HL-60 (cell line): ENCODE results near the gene RALA.
"Not testable (repeated sequence)": the region's sequence is repeated elsewhere in the genome, so short reads cannot be mapped to it uniquely, and the experiment has no call there.

ENCODE experiments used
- GABPA ChIP-seq: IDR thresholded peaks from 2 replicates; pipeline ENCODE4 v1.6.1; 2012; ENCODE audit warnings: low read depth
- POLR2AphosphoS5 ChIP-seq: IDR thresholded peaks from 2 replicates; pipeline ENCODE4 v1.6.1; 2012; ENCODE audit warnings: low read depth
- TF ChIP-seq, protein P1 (sequence below): IDR thresholded peaks from one replicate; pipeline ENCODE4 v1.5.1; 2011; ENCODE audit warnings: low read length, control low read depth, inconsistent platforms; ENCODE audit not compliant: insufficient read depth
- TF ChIP-seq, protein P2 (sequence below): IDR thresholded peaks from 2 replicates; pipeline ENCODE4 v1.6.1; 2012; ENCODE audit warnings: low read depth; ENCODE audit not compliant: insufficient replicate concordance

DNA sequence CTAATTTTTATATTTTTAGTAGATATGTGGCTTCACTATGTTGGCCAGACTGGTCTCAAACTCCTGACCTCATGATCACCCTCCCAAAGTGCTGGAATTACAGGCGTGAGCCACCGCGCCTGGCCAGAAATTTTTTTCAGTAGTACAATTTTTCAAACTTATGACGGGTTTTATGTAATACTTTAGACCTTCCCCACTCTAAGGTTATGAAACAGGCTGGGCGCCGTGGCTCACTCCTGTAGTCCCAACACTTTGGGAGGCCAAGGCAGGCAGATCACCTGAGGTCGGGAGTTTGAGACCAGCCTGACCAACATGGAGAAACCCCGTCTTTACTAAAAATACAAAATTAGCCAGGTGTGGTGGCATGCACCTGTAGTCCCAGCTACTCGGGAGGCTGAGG is 56.5 kb downstream of the RALA start:
- TF ChIP-seq, protein P1, sequence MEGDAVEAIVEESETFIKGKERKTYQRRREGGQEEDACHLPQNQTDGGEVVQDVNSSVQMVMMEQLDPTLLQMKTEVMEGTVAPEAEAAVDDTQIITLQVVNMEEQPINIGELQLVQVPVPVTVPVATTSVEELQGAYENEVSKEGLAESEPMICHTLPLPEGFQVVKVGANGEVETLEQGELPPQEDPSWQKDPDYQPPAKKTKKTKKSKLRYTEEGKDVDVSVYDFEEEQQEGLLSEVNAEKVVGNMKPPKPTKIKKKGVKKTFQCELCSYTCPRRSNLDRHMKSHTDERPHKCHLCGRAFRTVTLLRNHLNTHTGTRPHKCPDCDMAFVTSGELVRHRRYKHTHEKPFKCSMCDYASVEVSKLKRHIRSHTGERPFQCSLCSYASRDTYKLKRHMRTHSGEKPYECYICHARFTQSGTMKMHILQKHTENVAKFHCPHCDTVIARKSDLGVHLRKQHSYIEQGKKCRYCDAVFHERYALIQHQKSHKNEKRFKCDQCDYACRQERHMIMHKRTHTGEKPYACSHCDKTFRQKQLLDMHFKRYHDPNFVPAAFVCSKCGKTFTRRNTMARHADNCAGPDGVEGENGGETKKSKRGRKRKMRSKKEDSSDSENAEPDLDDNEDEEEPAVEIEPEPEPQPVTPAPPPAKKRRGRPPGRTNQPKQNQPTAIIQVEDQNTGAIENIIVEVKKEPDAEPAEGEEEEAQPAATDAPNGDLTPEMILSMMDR = not testable (repeated sequence)
- TF ChIP-seq GABPA, POLR2AphosphoS5: not testable (repeated sequence)
- TF ChIP-seq, protein P2, sequence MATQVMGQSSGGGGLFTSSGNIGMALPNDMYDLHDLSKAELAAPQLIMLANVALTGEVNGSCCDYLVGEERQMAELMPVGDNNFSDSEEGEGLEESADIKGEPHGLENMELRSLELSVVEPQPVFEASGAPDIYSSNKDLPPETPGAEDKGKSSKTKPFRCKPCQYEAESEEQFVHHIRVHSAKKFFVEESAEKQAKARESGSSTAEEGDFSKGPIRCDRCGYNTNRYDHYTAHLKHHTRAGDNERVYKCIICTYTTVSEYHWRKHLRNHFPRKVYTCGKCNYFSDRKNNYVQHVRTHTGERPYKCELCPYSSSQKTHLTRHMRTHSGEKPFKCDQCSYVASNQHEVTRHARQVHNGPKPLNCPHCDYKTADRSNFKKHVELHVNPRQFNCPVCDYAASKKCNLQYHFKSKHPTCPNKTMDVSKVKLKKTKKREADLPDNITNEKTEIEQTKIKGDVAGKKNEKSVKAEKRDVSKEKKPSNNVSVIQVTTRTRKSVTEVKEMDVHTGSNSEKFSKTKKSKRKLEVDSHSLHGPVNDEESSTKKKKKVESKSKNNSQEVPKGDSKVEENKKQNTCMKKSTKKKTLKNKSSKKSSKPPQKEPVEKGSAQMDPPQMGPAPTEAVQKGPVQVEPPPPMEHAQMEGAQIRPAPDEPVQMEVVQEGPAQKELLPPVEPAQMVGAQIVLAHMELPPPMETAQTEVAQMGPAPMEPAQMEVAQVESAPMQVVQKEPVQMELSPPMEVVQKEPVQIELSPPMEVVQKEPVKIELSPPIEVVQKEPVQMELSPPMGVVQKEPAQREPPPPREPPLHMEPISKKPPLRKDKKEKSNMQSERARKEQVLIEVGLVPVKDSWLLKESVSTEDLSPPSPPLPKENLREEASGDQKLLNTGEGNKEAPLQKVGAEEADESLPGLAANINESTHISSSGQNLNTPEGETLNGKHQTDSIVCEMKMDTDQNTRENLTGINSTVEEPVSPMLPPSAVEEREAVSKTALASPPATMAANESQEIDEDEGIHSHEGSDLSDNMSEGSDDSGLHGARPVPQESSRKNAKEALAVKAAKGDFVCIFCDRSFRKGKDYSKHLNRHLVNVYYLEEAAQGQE = not testable (repeated sequence)
